GM21737 (cell line): ENCODE measurements around the gene THSD8.
"Not testable (repeated sequence)": the region's sequence is repeated elsewhere in the genome, so short reads cannot be mapped to it uniquely, and the experiment has no call there.

Experiments
- ATAC-seq: cut with Tn5 transposase; IDR thresholded peaks from one replicate; pipeline ENCODE4 v1.9.1; 2021; ENCODE audit warnings: mild to moderate bottlenecking, moderate library complexity; ENCODE audit not compliant: unreplicated experiment

The THSD8 gene

DNA sequence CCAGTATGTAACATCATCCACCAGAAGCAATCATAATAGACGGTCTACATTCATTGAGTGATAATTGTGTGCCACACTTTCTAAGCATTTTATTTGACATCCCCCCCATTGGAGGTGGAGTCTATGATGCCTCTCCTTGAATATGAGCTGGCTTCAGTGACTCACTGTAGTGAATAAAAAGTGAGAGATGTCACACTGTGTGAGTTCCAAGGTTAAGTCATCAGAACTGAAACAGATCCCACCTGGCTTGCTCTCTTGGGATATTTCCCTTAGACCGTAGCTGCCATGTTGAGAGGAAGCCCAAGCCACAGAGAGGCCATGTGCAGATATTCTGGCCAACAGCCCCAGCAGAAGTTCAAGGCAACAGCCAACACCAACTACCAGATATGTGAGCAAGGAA is 19.9 kb downstream of the THSD8 start:
- ATAC-seq = no peak

DNA sequence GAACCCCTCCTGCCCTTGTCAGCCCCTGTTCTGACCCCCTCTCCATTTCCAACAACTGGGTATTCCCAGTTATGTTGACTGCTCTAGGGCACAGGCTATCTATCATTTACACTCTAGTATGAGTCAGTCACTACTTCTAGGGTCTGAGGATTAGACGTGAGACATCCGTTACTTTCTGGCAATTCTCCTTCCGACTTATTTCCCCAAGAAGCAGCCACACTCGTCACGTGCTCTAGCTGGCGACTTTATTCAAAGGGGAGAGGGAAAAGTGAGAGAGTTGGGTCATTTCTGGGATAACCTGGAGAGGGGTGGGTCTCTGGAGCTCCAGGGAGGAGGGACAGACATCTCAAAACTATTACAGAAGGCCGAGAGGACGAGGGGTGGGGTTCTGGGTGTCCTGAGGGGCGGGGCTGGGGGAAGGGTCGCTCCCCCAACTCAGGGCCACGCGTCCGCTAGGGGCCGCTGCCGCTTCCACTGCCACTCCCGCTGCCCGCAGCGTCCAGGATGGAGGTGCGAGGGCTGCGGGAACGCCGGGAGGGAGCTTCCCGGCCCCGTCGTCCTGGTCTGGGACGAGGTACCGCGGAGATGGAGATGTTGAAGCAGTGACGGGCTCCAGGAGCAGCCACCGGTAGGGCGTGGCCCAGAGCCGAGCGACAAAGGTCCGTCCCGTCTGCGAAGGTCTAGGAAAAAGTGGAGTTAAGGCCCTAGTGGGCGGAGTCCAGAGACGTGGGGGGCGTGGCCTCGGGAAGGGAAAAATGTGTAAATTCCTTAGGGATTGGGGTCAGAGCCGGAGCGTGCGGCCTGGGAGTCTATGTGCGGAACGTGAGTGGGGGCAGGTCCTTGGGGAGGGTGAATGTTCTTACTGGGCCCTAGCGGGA is 23.6 kb downstream of the THSD8 start:
- no peak for ATAC-seq

DNA sequence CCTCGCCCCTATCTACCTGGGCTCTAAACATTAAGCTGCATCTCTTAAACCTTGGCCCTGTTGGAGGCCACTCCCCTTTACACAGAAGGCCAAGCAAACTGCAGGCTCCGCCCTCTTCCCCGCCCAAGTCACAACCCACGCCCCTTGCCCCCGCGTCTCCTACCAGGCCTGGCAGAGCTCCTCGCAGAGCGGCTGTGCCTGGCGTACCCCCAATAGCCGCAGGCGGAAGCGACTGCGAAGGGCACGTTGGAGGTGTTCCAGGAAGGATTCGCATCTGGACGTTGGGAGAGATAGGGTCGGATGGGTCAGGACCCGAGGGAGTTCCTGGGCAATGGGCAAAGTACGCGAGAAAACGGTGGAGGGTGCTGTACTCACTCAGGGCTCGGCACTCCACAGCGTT is 26.6 kb downstream of the THSD8 start:
- ATAC-seq = no peak

DNA sequence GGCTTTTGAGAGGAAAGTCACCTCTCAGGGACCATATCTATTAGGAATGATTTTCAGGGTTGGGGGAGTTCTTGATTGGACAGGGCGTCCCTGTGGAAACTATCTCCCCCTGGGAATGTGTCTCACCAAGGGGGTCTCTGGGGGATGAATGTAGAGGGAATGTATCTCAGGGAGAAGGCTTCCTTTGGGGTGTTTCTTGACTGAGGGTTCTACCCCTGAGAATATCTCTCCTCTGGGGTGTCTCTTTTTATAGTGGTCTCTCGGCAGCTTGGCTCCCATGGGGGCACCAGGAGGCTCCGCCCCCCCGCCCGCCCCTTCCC is 31.5 kb downstream of the THSD8 start:
- ATAC-seq = no peak

DNA sequence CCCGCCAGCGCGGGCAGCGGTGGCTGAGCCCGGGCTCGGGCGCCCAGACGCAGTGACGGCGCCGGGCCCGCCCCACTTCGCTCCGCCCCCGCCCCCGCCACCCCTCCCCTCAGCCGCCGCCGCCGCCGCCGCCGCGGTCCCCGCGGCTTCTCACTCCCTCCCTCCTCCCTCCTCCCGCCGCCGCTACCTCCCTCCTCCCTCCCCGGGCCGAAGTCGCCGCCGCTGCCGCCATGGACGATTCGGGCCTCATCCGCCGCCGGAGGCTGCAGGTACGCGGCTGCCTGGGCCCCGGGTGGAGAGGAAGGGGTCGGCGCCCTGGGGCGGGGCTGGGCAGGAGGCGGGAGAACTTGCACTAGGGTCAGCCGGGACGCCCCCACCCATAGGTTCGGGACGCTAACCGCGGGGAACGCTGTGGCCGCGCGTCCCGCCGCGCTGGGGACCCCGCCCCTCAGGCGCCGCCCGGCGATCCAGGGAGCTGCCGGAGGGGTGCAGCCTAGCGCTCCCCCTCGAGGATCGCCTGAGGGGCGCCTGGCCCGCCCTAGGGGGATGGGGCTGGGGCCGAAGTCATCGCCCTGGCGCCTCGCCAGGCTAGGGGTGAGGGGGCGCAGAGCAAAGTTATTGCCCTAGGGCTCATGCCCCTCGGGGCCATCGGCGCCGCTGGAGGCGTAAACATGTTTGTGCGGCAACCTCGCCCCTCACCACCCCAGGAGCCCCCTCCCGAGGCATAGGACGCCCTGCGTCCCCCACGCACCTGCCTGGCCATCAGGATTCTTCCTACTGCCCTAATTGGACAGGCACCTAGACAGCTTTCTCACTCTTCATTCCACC is 32.1 kb downstream of the THSD8 start:
- no peak for ATAC-seq

DNA sequence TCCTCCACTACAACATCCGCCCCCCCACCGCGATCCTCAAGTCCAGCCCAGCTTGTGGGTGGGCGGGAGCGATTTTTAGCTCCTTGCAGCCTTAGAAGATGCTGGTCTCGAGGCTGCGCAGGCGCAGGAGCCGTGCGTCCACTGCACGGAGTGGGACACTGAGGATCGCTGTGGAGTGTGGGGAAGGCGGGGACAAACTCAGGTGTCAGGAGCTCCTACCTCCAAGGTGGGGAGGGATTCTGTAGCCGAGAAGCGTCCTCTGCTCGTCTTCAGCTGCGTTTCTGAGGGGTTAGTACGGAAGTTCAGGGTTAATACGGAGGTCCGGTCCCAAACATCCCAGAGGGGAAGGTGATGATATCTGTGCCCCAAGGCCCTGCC is 32.7 kb downstream of the THSD8 start, which contains the start of gene RTBDN:
Gene RTBDN (minus strand): TSS at position 14 of the 378 bp plus-strand sequence. CDS start 4,600 bp downstream, outside the sequence.
- ATAC-seq = no peak

DNA sequence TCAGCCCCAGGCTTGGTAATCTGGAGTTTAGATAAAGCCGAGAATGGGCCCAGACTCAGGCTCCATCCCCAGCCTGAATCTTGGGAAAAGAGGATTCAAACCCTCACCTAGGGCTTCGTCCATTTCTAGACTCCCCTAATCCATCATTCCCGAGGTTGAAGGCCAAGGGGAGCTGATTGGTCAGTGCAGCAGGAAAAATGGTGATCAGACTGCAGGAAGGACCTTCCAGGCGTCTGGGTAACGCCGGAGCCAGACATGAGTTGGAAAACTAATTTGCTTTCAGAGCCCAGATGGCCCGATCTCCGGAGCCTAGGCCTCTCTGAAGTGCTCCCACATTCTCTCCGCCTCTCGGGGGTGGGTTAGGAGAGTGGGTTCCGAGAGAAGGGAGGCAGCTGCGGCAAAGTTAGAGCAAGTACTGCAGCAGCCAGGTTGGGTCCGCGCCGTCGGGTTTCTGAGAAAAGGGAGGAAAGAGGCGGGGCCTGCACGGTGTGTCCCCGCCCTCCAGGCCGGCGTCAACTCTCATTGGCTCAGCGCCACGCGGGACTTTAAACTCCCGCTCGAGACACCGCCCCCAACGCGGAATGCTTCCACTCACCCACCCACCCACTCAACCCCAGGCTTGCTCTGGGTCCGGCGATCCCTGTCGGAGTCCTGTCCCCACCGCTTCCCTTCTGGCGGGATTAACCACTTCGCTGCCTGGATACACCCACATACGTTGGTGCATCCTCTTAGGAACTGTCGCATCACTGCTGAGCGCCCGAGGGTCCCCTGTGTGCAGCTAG is 33.3 kb downstream of the THSD8 start:
- no peak for ATAC-seq

DNA sequence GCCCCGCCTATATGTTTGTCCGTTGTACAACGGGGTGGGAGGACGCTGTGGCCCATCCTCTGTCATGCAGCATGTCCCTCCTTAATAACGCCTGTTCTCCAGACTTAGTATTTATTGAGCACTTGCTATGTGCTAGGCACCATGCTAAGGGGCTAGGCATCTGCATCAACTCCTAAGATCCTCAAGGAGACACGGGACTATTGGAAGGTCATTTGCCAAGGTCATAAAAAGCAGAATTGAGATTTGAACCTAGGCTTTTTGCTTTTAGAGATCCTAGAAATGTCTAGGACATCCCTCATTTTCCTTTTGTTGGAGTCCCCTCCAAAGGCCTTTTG is 34.6 kb downstream of the THSD8 start:
- no peak for ATAC-seq

DNA sequence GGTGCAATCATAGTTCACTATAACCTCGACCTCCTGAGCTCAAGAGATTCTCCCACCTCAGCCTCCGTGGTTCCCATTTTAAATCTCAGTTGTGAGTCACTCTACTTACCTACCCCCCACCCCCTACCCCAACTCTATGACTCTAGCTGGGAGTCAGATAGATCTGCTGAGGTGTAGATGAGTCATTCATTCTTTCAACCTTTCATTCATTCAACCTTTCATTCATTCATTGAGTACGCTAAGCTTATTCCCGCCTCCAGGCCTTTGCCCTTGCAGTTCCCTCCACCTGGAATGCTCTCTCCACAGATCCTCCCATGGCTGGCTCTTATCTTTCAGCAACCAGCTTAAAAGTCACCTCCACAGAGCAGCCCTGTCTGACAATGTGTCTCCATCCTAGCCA is 35.4 kb downstream of the THSD8 start:
- ATAC-seq = no peak

DNA sequence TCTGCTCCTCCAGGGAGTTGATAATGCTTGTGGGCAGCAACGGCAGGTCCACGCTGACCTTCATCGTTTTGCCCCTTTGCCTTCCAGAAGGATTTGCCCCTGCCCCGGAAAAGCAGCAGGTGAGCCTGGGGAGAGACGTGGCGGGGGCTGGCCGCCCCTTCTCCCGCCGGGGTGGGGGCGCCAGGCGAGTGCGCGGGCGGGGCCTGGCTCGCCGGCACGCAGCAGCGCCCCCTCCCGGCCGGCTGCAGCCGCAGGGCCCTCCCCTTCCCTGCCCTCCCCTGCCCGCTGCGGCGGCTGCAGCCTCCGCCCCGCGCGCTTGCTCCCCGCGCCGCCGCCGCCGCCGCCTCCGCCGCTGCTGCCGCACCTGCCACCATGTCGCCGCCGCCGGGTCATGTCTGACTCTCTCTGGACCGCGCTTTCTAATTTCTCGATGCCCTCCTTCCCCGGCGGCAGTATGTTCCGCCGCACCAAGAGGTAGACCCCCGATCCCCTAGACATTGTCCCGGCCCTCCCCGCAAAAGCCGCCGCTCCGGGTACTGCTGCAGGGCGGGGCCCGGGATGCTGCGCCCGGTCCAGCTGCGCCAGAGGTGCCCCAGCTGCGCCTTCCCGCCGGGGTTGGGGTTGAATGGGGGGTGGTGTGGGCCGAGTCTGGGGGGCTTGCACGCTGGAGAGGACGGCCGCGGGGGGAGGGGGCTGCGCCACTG is 36.5 kb downstream of the THSD8 start, which contains the start of gene MAST1:
Gene MAST1 (plus strand): TSS at position 334 of the 704 bp plus-strand sequence. CDS start 58 bp downstream, at position 392.
- ATAC-seq = no peak

DNA sequence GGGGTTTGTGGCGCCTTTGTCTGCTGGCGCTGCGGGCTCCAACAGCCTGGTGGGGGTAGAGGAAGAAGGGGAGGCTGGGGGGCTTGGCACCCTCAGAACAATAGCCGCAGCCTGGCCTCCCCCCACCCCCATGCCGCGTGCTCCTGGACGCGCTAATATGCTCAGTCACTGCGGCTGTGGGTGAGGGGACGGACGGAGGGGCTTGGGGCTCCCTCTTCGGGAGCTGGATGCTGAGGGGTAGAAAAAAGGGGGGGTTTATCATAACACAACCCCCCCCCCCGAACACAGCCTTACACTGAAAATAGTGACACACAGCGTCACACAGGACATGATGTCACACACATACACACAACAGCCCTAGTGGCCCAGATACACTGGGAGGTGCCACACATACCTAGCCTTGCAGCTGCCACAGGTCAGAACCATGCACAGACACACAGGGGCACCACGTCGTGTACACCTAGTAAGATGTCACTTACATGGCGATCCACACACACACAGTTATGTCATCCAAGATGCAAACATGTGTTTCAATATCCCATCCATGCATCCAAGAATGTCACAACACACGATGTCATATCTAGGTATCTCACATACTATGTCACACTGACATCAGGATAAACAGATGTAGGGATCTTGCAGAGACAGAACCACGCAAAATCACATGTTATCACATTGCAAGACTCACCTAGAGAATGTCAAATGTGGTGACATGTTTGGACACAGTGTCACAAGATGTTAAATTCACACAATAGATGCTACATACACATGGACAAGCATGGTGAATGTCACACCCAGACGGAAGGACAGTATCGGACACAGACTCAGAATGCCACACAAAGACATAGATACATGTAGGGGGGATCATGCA is 37.3 kb downstream of the THSD8 start:
- no peak for ATAC-seq

DNA sequence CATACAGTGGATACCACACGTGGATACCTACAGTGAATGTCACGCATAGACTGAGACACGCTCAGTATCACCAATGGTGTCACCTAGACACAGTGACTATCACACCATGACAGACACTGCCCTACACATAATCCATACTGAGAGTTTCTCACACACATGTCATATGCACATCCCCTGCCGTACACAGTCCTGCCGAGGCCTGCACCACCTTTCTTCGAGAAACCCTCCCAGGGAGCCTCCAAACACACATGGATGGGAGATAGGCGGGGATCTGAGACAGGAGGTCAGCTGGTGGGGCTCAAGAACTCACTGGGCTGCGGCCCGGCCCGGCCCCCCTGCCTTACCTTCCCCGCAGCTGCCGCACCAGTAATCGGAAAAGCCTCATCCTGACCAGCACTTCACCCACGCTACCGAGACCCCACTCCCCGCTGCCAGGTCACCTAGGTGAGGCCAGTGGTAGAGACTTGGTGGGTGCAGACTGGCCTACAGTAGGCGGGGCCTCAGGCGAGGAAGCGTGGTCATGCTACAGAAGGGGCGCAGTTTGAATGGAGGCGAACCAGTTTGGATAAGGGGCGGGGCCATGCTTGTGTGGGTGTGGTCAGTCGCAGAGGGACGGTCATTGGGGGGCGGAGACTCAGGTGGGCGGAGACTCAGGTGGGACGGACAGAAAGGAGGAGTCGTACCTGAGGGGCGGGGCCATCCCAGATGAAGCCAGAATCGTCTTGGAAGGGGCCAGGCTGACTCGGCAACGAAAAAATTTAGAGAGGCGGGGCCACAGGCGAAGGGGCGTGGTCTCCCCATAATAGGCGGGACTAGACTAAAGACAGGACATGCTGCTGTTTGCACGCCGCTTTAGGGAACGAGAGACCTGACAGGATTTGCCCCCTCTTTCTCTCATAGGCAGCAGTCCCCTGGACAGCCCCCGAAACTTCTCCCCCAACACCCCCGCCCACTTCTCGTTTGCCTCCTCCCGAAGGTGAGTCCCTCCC is 38.5 kb downstream of the THSD8 start:
- ATAC-seq = no peak

DNA sequence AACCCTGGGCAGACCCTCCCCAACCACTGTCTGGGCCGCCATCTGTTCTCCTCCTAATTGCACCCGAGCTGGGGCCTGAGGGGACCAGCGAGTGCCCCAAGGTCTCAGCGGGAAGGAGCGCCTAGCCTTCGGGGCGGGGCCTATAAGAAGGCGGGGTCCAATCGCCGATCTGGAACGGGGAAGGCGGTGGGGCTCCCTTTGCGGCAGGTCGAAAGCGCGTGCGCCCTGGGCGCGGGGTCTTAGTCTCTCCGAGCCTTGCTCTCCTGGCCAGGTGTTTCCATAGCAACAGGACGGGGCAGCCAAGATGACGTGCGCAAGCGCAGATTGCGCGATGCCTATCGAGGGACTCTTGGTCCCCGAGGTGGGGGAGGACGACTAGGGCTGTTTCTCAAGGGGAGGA is 39.2 kb downstream of the THSD8 start:
- ATAC-seq = no peak

DNA sequence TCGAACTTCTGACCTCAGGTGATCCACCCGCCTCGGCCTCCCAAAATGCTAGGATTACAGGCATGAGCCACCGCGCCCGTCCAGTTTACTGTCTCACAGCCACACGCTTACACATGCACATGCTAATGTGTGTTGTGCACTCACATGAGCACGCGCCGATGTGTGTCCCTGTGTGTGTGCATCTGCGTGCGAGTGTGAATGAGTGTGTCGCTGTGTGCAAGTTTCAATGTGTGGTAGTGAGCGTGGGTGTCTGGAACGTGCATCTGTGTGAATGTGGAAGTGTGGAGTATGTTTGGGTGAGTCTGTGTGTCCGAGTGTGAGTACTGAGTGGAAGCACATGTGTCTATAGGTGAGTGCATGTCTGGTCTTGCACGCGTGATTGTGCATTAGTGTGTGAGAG is 40.6 kb downstream of the THSD8 start:
- ATAC-seq = no peak

DNA sequence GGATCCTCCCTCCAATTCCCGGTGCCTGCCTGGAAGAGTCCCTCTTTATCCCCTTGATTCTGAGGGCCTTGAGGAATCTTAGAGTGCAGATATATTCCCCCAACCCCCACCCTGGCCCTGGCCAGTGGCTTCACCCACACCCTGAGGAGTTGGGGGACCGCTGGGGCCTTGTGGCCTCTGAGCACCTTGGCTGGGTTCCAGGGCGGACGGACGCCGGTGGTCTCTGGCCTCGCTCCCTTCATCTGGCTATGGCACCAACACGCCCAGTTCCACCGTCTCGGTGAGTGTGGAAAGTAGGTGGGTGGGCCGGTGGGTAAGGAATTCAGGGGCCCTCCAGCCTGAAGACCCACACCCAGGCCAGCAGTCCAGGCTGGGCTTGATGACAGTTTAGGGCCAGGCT is 41.5 kb downstream of the THSD8 start:
- ATAC-seq = no peak

DNA sequence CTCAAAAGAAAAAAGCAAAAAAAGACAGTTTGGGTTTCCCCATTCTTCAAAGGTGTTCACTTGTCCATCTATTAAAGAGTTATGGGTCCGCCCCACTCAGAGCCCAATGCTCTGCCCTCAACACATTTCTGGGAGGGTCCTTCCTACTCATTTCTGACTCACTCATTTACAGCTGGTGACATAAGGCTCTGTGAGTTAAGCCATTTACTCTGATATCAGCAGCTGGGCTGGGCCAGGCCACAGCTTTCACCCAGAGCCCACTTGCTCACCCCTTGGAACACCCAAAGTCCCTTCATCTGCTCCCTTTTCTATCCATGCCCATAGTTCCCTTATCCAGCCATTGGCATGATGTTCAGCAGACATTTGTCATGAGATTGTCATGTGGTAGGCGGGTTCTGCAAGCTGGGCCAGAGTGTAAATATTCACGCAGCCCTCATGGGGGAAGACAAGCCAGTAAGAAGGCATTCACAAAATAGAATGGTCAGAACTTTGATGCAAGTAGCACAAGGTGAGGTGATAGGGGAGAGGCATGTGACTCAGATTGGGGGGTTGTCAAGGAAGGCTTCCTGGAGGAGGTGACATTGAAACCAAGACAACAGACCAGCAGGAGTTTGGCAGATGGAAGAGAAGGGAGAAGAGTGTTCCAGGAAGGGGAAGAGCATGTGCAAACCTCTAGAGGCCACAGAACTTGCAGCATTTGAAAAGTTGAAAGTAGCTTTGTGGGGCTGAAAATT is 42.3 kb downstream of the THSD8 start:
- no peak for ATAC-seq

DNA sequence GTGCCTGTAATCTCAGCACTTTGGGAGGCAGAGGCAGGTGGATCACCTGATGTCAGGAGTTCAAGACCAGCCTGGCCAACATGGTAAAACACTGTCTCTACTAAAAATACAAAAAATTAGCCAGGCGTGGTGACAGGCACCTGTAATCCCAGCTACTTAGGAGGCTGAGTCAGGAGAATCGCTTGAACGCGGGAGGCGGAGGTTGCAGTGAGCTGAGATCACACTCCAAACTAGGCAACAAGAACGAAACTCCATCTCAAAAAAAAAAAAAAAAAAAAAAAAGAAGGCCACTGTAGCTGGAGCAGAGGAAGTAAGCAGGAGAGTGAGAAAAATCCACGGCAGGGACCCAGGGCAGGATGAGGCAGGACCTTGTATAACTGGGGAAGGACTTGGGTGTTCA is 44.7 kb downstream of the THSD8 start:
- ATAC-seq = not testable (repeated sequence)
